BJ (cell line): Measurements from ENCODE around the gene DNAJC11. TPM values are rescaled to one million over a fixed set of nuclear protein-coding genes. Genes with fewer than 3 reads are reported as not detected.

Experiments
- CTCF ChIA-PET: fragments of 350-600 bp; formaldehyde crosslinking; extraction: SDS; loops from one replicate; lab custom pipeline; 2021; ENCODE audit warnings: antibody characterized with exemption, inconsistent platforms; lab: Yijun Ruan, JAX
- POLR2A ChIA-PET: fragments of 300-600 bp; sonication (Branson Sonifier 250); formaldehyde crosslinking; extraction: SDS; loops from one replicate; lab custom pipeline; 2021; ENCODE audit warnings: antibody characterized with exemption; lab: Charles Lee
- DNase-seq: peaks from one replicate; pipeline ENCODE4 v3.0.0-alpha.2; 2011; ENCODE audit warnings: low read depth
- H3K27me3 ChIP-seq: 2 replicates; pipeline ENCODE4 v1.6.0; 2011; ENCODE audit warnings: low read length; ENCODE audit not compliant: control insufficient read depth, insufficient read depth
- H3K36me3 ChIP-seq: 2 replicates; pipeline ENCODE4 v1.5.1; 2011; ENCODE audit warnings: low read length; ENCODE audit not compliant: control insufficient read depth, insufficient read depth
- H3K4me3 ChIP-seq: 2 replicates; pipeline ENCODE4 v1.5.1; 2011; ENCODE audit warnings: low read depth, mild to moderate bottlenecking, control low read depth, low read length
- CTCF ChIP-seq: IDR thresholded peaks from 2 replicates; pipeline ENCODE4 v1.5.1; 2011; ENCODE audit warnings: low read depth, mild to moderate bottlenecking, control low read depth, inconsistent platforms, low read length, moderate library complexity; ENCODE audit not compliant: insufficient read depth
- polyA plus RNA-seq: library from polyadenylated mRNA; depleted of rRNA; stranded (reverse); fragments of >200 nt; gene quantifications from 2 replicates; pipeline ENCODE4 v1.2.3, GENCODE V29; 2011

DNAJC11 gene
- polyA plus RNA-seq, 1 experiment: 36.0 TPM

- ChIA-PET CTCF (interaction anchor here (1.5 kb wide), 1 partner anchor 39 kb away, joined by 3 read pairs; the partner anchor contains the start of gene NOL9), POLR2A (no interaction called here)
- H3K27me3 ChIP-seq: no peaks in the 10 kb centered on the region
- no peak for DNase-seq
- H3K4me3 ChIP-seq: no peak overlapping the region
- peaks cover 59% of the 10 kb centered on the region for H3K36me3 ChIP-seq
- TF ChIP-seq CTCF: no peak
Measured at GRCh38 chr1:6592865-6593593, 108.6 kb downstream of the DNAJC11 start.

GRCh38 chr1:6592441-6592840, 109.2 kb downstream of the DNAJC11 start:
- Histone ChIP-seq H3K36me3 (peaks cover 55% of the 10 kb centered on the region), H3K4me3 (no peak overlapping the region), H3K27me3 (no peaks in the 10 kb centered on the region)
- ChIA-PET POLR2A (no interaction called here), CTCF (interaction anchor here (1.5 kb wide), 1 partner anchor 10 kb away, joined by 3 read pairs; the partner anchor contains the start of gene KLHL21)
- DNase-seq: no peak
- no peak for TF ChIP-seq CTCF

GRCh38 chr1:6591644-6592043, 110.0 kb downstream of the DNAJC11 start:
- ChIA-PET POLR2A (no interaction called here), CTCF (interaction anchor here (1.5 kb wide), 1 partner anchor 11 kb away, joined by 3 read pairs; the partner anchor contains the start of gene KLHL21)
- no peak for DNase-seq

GRCh38 chr1:6591222-6591621, 110.4 kb downstream of the DNAJC11 start:
- DNase-seq: no peak
- TF ChIP-seq CTCF: no peak
- ChIA-PET CTCF (interaction anchor here (1.5 kb wide), 1 partner anchor 11 kb away, joined by 3 read pairs; the partner anchor contains the start of gene KLHL21), POLR2A (no interaction called here)
- Histone ChIP-seq H3K36me3 (peaks cover 47% of the 10 kb centered on the region), H3K4me3 (no peak overlapping the region), H3K27me3 (no peaks in the 10 kb centered on the region)

More at GRCh38 chr1:6591644-6592043, 110.0 kb downstream of the DNAJC11 start:
- H3K36me3 ChIP-seq: peaks cover 50% of the 10 kb centered on the region
- no peaks in the 10 kb centered on the region for H3K27me3 ChIP-seq
- no peak for TF ChIP-seq CTCF
- H3K4me3 ChIP-seq: no peak overlapping the region

- TF ChIP-seq CTCF: no peak
- POLR2A ChIA-PET: no interaction called here
- no peak for DNase-seq
- peaks cover 38% of the 10 kb centered on the region for H3K36me3 ChIP-seq
- CTCF ChIA-PET: interaction anchor here (1.6 kb wide), 1 partner anchor 10 kb away, joined by 5 read pairs; no protein-coding TSS in a partner anchor
- no peak overlapping the region for H3K4me3 ChIP-seq
- no peaks in the 10 kb centered on the region for H3K27me3 ChIP-seq
Measured at GRCh38 chr1:6590046-6590445, 111.6 kb downstream of the DNAJC11 start.
